Measurements from ENCODE around the gene PARK7.
"Not testable (repeated sequence)": the region's sequence is repeated elsewhere in the genome, so short reads cannot be mapped to it uniquely, and the experiment has no call there.

Gene PARK7

DNA sequence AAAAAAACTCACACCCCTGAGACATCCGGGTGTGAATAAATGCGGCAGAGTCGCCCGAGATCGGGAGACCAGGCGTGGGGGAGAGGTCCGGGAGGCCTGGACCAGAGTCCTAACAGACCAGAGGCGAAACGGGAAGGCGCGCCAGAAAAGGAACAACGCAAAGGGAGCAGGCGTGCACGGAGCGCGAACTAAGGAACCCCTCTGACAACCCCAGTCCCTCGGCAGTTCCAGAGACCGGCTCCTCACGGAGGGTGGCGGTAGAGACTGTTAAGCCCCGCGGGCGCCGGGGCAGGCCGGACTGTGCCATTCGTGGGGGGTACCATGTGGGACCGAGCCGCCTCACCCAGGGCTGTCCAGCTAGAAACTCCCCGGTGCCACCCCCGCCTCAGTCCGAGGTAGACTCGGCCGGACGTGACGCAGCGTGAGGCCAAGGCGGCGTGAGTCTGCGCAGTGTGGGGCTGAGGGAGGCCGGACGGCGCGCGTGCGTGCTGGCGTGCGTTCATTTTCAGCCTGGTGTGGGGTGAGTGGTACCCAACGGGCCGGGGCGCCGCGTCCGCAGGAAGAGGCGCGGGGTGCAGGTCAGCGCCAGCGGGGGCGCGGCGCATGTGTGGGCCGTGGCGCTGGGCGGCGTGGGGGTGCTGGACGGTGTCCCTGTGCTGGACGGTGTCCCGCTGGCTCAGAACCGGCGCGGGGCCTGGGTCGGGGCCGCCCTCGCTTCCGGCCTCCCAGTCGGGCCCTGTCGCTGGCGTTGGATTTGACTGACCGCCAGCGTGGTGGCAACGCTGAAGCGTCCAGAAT, at the start of gene PARK7:
PARK7 (plus strand) TSS at position 496 of the 798 bp plus-strand sequence. CDS start 1,075 bp downstream, outside the sequence.
- DNase-seq, result peak; percentile 99

DNA sequence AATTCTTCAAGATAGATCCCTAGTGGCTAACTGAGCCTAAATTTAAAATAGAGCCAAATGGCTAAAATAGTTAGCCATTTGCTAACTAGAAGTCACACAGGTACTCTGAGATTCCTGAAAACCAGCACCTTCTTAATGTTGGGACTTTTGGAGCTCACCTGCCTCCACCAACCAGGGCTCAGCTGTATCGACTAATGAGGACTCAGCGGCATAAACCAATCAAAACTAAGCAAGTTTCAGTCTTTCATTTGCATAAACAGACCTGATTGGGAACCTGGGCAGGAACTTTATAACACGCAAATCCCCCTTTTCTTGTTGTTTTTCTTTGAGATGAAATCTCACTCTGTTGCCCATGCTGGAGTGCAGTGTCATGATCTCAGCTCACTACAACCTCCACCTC, 49.4 kb upstream of the PARK7 start:
- DNase-seq, result no peak

DNA sequence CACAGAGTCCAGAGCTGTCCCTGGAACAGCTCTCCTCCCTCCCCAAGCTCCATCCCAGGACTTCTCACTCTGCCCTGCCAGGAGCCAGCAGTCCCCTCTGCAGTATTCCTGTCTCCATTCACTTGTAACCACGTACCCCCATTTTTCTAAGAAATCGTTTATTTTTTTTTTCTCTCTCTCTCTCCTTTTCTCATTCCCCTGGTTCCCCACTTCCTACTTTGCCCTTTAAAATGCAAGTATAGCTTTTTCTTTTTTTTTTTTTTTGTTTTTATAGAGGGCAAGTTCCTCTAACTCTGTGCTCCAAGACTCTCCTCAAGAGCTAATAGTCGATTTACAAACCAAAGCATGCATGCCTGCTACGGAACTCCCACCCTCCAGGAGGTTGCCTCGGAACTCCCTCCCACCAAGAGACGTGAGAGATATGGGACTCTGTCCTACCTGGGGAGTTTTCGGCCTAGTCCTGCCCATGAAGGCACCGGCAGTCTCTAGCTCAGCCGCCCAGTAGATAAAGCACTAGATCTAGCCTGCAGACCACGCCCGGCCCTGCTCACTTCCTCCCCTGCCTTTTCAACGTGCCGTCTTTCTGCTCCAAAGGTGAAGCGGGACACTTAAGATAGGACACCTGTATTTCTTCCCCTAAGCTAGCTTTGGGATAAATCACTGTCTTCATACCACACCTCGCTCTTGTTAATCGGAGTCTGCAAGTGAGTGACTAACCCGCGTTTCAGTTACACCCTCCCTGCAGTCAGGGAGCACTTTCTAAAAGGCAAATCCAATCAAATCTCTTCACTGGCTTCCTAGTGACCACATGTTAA, 48.6 kb upstream of the PARK7 start:
- no peak for DNase-seq

DNA sequence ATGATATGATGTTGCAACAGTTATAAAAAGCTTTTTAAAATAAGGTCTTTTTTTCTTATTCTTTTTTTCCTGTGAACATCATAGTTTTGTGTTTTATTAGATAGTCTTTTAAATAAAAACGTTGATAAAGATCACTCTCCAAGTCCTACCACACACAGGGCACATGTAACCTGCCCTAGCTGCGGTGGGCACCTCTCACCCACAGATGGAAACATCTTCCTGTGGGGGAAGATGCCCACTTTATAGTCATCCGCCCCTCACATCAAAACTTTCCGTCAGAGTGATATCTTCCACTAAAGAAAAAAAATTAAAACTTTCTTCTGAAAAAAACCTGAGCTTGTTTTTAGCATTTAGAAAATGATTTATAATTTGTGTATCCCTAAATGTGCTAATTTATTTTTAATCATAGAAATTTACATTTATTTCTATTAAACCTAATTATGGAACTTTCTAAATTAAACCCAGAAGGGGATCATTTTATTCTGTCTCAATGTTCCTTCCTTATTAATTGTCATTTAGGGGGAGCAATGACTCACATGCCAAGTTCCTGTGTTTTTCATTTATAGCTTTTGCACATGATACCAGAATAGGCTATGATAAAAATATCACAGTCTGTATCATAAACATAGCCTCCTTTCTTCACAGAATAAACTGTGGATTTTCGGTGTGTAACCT, 45.5 kb upstream of the PARK7 start:
- DNase-seq, result no peak

DNA sequence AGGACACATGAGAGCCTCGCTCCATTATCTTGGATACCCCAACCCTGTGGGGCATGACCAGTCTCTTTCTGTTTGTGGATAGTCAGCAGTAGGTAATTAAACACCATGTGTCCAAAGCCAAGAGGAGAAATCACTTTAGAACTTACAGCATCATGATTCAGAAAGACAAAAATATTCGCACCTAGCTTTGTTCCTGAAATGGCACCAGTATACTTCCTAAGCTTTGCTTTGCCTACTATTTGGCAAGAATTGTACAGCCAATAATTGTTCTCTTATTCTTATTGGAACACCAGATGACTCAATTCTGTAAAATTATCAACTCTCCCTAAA, 45.0 kb upstream of the PARK7 start:
- DNase-seq, result no peak

DNA sequence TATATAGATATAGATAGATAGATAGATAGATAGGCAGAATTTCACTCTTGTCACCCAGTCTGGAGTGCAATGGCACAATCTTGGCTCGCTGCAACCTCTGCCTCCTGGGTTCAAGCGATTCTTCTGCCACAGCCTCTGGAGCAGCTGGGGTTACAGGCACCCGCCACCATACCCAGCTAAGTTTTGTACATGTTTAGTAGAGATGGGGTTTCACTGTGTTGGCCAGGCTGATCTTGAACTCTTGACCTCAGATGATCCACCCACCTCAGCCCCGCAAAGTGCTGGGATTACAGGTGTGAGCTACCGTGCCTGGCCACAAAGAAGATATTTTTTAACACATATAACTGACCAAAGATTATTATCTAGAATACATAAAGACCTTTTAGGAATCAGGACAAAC, 43.5 kb upstream of the PARK7 start:
- DNase-seq, result not testable (repeated sequence)

DNA sequence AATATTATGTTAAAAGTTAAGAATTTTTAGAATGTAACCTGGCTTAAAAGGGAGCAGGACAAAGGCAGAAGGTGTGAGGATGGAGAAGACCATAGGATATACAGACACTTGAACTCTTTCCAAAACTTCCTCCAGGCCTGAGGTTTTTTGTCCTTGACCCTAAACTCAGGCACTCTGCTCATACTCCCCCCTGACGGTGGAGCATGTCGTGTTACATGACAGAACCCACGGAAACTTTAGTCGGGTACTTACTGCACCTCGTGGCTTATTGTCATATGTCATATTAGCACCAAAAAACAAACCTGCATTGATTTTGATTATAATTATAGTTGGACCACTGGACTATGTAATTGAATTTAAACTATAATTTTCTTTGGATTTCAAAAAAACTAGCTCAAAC, 41.6 kb upstream of the PARK7 start:
- DNase-seq, result no peak

DNA sequence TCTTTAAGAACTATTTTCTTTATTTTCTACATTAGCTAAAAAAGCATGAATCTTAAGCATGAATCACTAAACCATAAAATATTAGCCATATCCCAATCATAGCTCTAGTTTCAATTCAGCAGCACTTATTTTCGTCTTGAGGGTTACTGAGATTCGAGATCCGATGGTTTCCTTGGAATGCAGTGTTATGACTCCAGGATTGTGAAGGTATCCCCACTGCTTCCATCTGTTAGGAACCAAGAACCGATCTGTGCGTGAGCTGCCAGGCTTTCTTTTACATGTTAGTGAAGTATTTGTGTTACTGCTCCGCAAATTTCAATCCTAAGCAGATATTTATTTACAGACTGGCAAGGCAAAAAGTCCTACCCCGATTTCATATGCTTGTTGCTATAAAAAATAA, 39.7 kb upstream of the PARK7 start:
- DNase-seq, result no peak

DNA sequence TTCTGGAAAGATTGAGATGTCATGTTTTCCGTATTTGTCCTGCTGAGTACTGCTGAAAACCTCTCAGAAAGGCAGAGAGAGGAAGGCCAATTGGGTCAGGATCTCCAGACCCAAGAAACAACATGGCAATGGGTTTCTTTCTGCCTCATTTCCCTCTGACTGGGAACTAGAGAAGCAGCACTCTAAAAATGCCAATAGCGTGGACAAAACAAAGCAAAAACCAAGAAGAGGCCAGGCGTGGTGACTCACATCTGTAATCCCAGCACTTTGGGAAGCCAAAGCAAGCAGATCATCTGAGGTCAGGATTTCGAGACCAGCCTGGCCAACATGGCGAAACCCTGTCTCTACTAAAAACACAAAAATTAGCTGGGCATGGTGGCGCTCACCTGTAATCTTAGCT, 39.2 kb upstream of the PARK7 start:
- DNase-seq, result no peak

DNA sequence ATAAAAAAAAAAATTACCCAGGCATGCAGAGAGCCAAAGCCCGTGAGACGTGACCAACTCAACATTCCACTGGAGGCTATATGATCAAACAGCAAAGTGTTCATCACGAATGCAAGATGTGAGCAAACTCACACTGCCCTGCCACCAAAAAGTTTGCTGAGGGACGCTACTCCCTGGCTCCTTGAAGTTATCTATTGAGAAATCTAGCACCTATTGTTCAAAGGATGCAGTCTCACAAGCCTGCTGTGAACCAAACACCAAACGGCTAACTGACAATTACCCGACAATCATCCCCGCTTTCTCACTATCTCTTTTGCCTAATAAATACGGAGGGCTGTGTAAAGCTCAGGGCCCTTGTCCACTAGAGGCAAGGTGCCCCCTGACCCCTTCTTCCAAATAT, 34.5 kb upstream of the PARK7 start:
- DNase-seq, result not testable (repeated sequence)

DNA sequence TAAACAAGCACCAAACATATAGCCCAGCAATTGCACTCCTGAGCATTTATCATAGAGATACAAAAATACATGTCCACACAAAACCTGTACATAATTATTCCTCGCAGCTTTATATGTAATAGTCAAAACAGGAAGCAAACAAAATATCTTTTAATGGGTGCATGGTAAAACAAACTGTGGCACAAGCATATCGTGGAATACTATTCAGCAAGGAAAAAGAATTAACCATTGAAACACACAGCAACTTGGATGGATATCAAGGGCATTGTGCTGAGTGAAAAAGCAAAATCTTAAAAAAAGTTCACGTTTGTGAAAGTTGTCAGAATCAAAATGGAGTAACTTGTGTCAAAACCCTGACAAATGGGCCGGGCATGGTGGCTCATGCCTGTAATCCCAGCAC, 33.3 kb upstream of the PARK7 start:
- DNase-seq, result no peak

DNA sequence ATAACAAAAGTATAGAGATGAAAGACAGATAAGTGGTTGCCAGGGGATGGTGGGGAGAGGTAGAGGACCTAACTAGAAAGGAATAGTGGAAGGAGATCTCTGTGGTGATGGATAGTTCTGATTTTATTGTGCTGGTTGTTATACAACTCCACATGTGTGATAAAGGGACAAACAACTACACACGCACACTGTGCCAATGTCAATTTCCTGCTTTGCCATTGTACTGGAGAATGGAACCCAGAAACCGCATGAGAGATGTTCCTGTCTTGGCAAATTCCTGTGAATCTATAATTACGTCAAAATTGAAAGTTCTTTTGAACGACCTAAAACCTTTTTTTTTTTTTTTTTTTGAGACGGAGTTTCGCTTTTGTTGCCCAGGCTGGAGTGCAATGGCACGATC, 31.9 kb upstream of the PARK7 start:
- DNase-seq, result no peak

DNA sequence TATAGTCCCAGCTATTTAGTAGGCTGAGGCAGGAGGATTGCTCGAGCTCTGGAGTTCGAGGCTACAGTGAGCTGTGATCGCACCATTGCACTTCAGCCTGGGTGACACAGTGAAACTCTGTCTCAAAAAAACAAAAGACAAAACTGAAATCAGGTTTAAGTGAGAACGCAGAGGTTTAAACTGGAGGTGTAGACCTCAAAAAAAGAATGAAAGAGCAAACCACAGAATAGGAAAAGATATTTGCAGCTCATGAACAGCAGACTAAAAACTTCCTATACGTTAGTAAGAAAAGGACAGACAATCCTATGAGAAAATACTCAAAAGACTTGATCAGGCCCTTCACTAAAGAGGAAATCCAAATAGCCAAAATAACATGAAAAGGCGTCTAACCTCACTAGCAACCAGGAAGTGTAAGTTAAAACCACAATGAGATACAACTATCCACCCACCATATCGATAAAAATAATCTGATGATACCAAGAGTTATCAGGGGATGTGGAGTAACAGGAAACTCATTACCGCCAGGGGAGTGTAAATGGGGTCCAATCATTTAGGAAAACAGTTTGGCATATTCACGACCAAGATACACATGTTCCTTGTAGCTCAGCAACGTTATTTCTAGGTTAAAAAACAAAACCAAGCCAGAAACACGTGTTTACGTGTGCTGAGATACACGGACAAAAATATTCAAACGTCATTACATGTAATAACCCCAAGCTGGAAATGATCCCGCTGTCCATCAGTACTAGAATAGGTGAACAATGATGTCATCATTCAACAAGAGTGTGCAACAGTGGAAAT, 30.7 kb upstream of the PARK7 start:
- DNase-seq, result no peak

DNA sequence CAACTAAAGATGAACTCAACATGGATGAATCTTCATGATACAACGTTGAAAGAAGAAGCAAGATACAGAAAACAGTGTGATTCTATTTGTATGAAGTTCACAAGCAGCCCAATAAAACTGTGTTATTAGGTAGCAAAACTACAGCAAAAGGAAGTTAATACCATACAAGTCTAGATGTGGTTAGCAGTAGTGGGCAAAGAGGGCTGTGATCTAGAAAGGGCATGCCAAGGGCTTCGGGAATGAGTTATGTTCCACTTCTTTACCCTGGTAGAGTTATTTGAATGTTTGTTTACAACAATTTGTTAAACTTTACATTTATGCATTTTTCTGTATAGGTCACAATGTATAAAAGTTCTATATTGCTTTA, 30.1 kb upstream of the PARK7 start:
- DNase-seq, result no peak

DNA sequence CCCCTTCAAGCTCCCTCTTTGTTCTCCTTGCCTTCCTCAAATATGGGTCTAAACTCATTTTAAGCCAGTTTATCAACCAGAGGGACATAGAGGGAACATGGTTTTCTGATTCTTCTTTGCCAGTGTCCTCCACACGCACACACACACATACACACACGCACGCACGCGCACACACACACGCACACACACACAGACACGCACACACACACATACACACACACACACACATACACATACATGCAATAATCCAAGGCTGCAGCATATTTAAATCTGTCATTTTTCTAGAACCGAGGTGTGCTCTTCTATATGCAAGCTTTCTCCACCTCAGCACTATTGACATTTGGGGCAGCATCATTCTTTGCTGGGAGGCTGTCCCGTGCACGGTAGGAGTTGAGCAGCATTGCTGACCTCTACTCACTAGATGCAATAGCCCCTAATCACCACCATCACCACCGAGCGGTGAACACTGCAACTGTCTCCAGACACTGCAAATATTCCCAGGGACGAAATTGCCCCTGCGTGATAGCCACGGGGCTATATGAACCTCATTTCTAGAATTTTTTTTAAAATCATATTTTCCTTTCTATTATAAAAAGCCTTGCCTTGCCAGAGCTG, 28.9 kb upstream of the PARK7 start:
- DNase-seq, result no peak

DNA sequence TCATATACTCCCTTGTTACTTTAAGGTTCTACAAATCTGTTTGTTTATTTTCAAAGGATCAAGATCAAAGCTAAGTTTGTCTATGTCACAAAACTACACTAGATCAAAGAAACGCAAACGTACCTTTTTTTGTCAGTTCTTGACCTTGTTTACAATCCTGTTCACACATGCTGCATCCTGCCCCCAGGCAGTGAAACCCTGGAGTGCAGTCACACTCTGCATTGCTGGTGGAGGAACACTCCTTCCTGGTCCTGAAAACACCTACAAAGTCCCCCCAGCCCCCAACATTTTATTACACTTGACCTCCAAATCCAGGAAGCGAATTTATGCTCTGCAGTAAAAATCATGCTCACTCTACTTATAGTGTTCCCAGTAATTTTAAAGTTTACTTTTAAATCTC, 23.4 kb upstream of the PARK7 start:
- no peak for DNase-seq

DNA sequence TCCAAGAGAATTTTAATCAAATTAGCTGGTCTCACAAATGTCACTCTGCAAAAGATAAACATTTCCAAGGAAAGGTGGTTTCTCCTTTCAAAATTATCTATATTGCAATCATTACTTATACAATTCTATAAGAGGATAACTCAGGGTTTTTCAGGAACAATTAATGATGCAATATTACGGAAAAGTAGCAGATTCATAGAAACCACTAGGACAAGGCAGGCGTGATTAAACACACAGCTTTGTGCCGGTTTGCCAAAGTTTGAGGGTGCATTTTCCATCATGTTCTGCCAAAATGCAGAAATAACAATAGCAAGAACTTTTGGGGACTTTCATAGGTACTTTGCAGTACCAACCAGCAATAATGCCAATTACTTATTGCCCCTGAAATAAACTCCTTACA, 21.5 kb upstream of the PARK7 start:
- DNase-seq, result no peak

DNA sequence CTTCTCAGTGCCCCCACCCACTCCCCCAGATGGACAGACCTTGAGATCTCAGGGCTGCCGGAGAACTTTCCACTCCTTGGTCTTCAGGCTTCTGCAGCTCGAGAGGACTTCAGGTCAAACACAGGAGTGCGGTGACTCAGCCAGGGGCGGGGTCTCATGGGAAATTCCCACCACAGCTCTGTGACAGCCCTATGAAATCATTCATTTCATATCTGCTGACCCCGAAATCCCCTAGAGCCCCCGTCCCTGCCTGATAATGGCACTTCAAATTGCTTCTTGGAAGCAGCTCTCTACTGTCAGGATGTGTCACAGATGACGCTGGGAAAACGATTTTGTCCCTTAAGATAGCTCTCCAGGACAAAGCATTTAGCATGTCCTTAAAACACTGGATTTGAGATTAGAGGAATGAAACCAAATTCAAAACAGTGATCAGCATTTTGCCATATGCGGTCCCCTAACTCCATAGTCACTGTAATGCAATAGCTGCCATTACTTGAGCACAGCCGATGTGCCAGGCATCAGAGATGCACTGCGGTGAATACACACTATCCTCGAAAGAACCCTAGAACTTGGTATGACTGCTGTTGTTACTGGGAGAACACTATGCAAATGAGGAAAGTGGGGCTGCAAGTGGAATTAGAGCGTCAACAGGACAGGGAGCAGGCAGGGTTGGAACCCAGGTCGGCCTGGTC, 20.6 kb upstream of the PARK7 start, which contains the start of gene TNFRSF9:
TNFRSF9 (minus strand) TSS at position 95 of the 692 bp plus-strand sequence. CDS start 845 bp downstream, outside the sequence.
- no peak for DNase-seq

DNA sequence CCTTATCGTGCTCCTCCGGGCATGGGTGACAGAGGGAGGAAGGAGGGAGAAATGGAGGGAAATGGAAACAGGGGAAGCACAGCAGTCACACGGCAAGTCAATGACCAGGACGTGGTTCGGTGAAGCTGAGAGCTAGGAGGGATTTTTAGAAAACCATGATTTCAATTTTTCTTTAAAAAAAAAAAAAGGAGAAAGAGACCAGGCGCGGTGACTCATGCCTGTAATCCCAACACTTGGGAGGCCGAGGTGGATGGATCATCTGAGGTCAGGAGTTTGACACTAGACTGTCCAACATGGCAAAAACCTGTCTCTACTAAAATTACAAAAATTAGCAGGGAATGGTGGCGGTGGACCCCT, 20.1 kb upstream of the PARK7 start:
- DNase-seq, result no peak

DNA sequence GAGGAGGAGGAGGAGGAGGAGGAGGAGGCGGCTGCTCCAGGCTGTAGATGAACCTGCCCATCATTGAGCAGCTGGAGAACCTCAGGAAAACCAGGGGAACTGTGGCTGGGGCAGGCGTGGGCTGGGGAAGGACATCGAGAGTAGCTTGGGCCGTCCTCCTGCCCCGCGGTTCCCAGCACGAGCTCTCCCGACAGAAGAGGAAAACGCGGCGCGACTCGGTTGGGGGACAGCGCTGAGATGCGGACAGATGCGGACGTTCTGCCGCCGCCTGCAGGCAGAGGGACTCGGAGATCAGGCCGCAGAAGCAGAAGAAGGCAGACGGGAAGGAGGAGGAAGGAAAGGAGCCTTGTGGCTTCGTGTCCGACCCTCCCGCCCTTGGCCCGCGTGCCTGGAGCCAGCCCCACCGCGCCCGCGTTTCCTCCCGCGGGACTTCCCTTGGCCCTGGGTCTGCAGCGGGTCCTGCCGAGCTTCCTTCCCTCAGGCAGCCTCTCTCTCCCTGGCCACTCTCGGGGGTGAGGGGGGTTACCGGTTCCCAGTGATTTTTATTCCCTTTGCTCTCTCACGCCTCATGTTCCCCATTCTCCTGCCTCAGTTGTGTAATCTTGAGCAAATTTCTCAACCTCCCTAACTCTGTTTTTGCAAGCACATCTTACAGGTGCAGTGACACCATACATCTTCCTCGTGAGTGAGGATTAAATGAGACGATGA, 19.1 kb upstream of the PARK7 start:
- no peak for DNase-seq

DNA sequence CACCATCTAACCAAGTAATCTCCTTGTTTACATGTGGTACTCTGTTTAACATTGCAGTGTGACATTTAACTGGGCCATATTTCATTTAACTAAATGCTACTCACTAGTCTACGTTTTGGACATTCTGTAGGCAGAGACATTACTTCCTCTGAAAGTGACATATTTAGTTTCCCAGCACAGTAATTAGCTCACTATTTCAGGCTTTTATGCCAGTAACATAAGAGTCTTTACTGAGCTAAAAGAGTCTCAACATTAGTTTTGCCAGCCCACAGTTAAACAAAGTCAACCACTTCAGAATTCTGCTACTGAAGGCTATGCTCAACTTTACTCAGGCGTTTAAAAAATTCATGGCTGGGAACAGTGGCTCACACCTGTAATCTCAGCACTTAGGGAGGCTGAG, 18.3 kb upstream of the PARK7 start:
- no peak for DNase-seq

Measured in DMS153 (cell line).